Vagina (tissue), 2 donors: Measurements from ENCODE around the gene CLEC16A. TPM values are rescaled to one million over a fixed set of nuclear protein-coding genes. Genes with fewer than 3 reads are reported as not detected.

ENCODE experiments used
- DNase-seq, 2 donors: peaks; one replicate each; pipeline ENCODE4 v3.0.0-alpha.2; 2017; ENCODE audit errors: extremely low spot score in 2 of 2
- H3K27ac ChIP-seq: fragments of 200-600 bp; sonication (generic); one replicate; pipeline ENCODE4 v1.5.1; 2019
- H3K27me3 ChIP-seq: fragments of 200-600 bp; sonication (generic); one replicate; pipeline ENCODE4 v1.5.1; 2019
- H3K36me3 ChIP-seq, 2 donors: fragments of 200-600 bp; sonication (generic); one replicate each; pipeline ENCODE4 v1.5.1; 2017 to 2019
- H3K4me1 ChIP-seq: fragments of 200-600 bp; sonication (generic); one replicate; pipeline ENCODE4 v1.5.1; 2019
- H3K4me3 ChIP-seq, 2 donors: fragments of 200-600 bp; sonication (generic); 1 replicate in 1 of 2; 2 replicates in 1 of 2; pipeline ENCODE4 v1.5.1; 2016 to 2019
- H3K9me3 ChIP-seq: fragments of 200-600 bp; sonication (generic); one replicate; pipeline ENCODE4 v1.5.1; 2019
- POLR2A ChIP-seq, 2 donors: fragments of 450-650 bp; IDR thresholded peaks; one replicate each; pipeline ENCODE4 v1.6.1; 2017; ENCODE audit warnings: antibody characterized with exemption in 2 of 2, mild to moderate bottlenecking in 2 of 2, moderate library complexity in 2 of 2
- POLR2AphosphoS5 ChIP-seq, 2 donors: sonication (generic); formaldehyde crosslinking; IDR thresholded peaks; one replicate each; pipeline ENCODE4 v1.9.0; 2017; ENCODE audit warnings: antibody characterized with exemption in 2 of 2, mild to moderate bottlenecking in 2 of 2, low read depth in 1 of 2; ENCODE audit not compliant: insufficient read depth in 1 of 2
- intact Hi-C: fragments of 100-400 bp; cut with DNase I; formaldehyde crosslinking; loops from one replicate; pipeline ENCODE4 v1.15.1; 2023
- total RNA-seq: library from RNA; depleted of rRNA; stranded (reverse); fragments of >200 nt; gene quantifications from one replicate; pipeline ENCODE4 v1.2.3, GENCODE V29; 2016
- TF ChIP-seq, protein P1 (sequence below), 3 experiments: fragments of 450-650 bp in 2 of 3; fragments of 200-600 bp in 1 of 3; sonication (generic) in 1 of 3; IDR thresholded peaks; one replicate each; pipeline ENCODE4 v1.5.1; 2017 to 2019; ENCODE audit warnings: antibody characterized with exemption in 3 of 3, mild to moderate bottlenecking in 2 of 3, moderate library complexity in 2 of 3

The CLEC16A gene
- total RNA-seq, 1 donor from 2014 or later: 21.6 TPM

DNA sequence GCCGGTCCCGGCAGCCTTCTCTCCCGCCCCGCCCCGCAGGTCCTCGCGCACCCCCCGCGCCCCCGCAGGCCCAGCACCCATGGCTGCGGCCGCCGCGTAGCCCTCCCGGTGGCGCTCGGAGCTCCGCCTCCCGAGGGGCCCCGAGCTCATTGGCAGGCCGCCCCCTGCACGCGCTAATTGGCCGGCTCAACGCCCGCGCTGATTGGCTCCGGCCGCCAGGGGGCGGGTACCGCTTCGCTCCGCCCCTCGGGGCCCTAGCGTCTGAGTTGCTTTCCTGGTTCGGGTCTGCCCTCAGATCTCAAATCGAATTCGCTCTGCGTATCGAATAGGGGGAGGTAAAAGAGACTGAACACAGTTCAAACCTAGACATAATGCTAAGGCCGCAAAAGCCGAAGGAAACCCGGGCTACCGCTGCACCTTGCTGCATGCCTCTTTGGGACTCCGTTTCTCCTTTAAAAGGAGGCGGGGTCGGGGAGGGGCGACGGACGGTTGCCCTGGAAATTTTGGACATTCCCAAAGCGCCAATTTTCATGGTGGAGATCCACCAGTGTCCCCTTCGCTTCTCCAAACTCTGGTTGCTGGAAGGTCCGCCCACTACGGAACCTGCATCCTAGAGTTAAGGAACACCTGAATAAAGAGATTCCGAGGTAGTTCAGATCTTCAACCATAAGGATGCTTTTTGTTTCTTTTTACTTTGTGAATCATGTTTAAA, 1.9 kb upstream of the CLEC16A start, which contains the start of gene DEXI:
TSS of gene DEXI (minus strand) at position 117 of the 712 bp plus-strand sequence. CDS start 463 bp downstream, outside the sequence.
- DNase-seq: peak in 1 of 2 donors; percentile 94
- intact Hi-C loops: no loop called here
- no peaks in the 10 kb centered on the region for H3K27me3 ChIP-seq
- no peaks in the 10 kb centered on the region for H3K36me3 ChIP-seq
- H3K4me3 ChIP-seq: peak within 1 kb of the TSS; percentile 80
- H3K9me3 ChIP-seq: no peaks in the 10 kb centered on the region
- TF ChIP-seq POLR2AphosphoS5 (IDR thresholded peaks at IDR 0.05; ENCODE audit: insufficient read depth in 1 of 2, low read depth in 1 of 2) (peak; percentile 43 to 80), POLR2A (IDR thresholded peaks at IDR 0.05) (peak in 1 of 2 donors; percentile 46)
- TF ChIP-seq, protein P1, sequence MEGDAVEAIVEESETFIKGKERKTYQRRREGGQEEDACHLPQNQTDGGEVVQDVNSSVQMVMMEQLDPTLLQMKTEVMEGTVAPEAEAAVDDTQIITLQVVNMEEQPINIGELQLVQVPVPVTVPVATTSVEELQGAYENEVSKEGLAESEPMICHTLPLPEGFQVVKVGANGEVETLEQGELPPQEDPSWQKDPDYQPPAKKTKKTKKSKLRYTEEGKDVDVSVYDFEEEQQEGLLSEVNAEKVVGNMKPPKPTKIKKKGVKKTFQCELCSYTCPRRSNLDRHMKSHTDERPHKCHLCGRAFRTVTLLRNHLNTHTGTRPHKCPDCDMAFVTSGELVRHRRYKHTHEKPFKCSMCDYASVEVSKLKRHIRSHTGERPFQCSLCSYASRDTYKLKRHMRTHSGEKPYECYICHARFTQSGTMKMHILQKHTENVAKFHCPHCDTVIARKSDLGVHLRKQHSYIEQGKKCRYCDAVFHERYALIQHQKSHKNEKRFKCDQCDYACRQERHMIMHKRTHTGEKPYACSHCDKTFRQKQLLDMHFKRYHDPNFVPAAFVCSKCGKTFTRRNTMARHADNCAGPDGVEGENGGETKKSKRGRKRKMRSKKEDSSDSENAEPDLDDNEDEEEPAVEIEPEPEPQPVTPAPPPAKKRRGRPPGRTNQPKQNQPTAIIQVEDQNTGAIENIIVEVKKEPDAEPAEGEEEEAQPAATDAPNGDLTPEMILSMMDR (IDR thresholded peaks at IDR 0.05): peak in 1 of 3 experiments; percentile 41
- peaks cover 82% of the 10 kb centered on the region for H3K4me1 ChIP-seq
- peak within 1 kb of the TSS; percentile 83 for H3K27ac ChIP-seq

DNA sequence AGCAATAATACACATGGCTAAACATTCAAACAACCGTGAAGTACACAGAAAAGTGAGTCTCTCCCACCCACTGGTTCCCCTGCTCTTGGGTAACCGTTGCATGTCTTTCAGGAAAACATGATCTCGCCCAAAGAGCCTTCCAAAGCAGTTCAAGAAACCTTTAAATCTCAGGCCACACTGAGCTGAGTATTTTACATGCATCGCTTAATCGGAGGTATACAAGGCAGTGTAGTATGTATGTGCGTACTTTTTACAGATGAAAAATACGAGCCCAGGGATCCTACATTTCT, 1.4 kb upstream of the CLEC16A start:
- Histone ChIP-seq H3K4me3 (peak overlapping the region; percentile 80), H3K4me1 (peaks cover 78% of the 10 kb centered on the region), H3K9me3 (no peaks in the 10 kb centered on the region), H3K27ac (peak overlapping the region; percentile 83), H3K27me3 (no peaks in the 10 kb centered on the region), H3K36me3 (no peaks in the 10 kb centered on the region)
- TF ChIP-seq, protein P1 (IDR thresholded peaks at IDR 0.05): no peak
- TF ChIP-seq POLR2AphosphoS5 (IDR thresholded peaks at IDR 0.05; ENCODE audit: insufficient read depth in 1 of 2, low read depth in 1 of 2): no peak
- TF ChIP-seq POLR2A (IDR thresholded peaks at IDR 0.05): no peak
- DNase-seq: no peak
- intact Hi-C loops: no loop called here

DNA sequence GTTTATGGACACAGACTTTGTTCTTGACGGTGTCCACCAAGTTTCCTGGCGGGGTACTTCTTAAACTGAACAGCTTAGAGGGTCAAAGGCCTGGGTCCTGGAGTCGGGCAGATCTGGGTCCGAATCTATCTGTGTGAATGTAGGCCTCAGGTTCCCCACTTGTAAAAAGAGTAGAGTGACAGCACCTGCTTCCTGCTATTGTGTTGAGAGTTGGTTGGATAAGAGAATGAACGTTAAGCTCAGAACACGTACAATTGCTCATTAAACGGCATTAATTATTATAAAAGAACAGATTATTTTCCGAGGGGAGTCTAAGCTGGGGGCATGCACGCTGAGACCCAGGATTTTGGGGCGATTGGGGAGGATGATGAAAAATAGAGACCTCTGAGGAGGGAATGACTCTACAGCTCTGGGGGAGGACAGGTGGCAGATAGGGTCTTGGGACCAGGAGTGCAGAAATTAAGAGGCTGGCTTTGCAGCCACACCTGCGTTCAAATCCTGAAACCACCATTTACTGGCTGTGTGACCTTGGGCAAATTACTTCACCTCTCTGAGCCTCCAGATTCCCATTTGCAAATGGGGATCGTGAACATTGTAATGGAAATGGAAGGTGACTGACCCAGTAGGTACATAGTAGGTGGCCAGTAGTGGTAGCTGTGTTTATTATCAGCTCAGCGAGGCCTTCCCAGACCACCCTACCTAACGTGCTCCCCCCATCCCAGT, 862 bp downstream of the CLEC16A start:
- DNase-seq: no peak
- peak overlapping the region; percentile 74 to 81 for H3K4me3 ChIP-seq
- H3K36me3 ChIP-seq: no peaks in the 10 kb centered on the region
- intact Hi-C loops: no loop called here
- H3K27ac ChIP-seq: peak overlapping the region; percentile 83
- H3K9me3 ChIP-seq: no peaks in the 10 kb centered on the region
- H3K4me1 ChIP-seq: peaks cover 67% of the 10 kb centered on the region
- TF ChIP-seq POLR2AphosphoS5 (IDR thresholded peaks at IDR 0.05; ENCODE audit: insufficient read depth in 1 of 2, low read depth in 1 of 2) (no peak), POLR2A (IDR thresholded peaks at IDR 0.05) (no peak)
- TF ChIP-seq, protein P1 (IDR thresholded peaks at IDR 0.05): no peak
- H3K27me3 ChIP-seq: no peaks in the 10 kb centered on the region

DNA sequence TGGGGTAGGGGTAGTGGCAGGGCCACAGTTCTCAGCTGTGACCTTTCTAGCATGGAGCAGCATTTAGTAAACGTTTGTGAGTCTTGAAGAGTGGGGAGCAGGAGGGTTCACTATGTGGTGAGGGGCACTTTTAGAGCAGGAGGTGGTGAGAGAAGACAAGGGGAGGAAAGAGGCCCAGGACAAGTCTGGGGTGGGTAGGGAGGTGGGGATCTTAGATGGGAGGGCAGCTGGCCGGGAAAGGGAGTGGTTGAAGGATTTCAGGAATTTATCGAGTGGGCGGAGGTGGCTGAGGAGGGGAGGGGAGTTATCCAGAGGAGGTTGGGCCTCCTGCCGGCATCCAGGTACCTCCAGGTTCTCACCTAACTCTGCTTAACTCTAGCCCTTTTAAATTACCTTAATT, 1.9 kb downstream of the CLEC16A start:
- intact Hi-C loops: no loop called here
- Histone ChIP-seq H3K9me3 (no peaks in the 10 kb centered on the region), H3K36me3 (no peaks in the 10 kb centered on the region), H3K4me1 (peaks cover 67% of the 10 kb centered on the region), H3K27ac (no peak overlapping the region), H3K4me3 (no peak overlapping the region), H3K27me3 (no peaks in the 10 kb centered on the region)
- TF ChIP-seq, protein P1 (IDR thresholded peaks at IDR 0.05): no peak
- TF ChIP-seq POLR2A (IDR thresholded peaks at IDR 0.05) (no peak), POLR2AphosphoS5 (IDR thresholded peaks at IDR 0.05; ENCODE audit: insufficient read depth in 1 of 2, low read depth in 1 of 2) (no peak)
- no peak for DNase-seq
